ENCODE data around the gene ACSL4. TPM values are rescaled to one million over a fixed set of nuclear protein-coding genes. Genes with fewer than 3 reads are reported as not detected.

Gene ACSL4
- 10 to 100 TPM; 53.4 to 97.7 TPM for total RNA-seq
- 10 to 100 TPM; 34.1 to 71.1 TPM for polyA plus RNA-seq
- long read RNA-seq, donor 1: 0 reads
- long read RNA-seq, donor 2, partial matches to known transcripts: 0 of 1 reads
- long read RNA-seq, donor 2, other reads (novel, unspliced or antisense): 0 of 1 reads
- long read RNA-seq, donor 3: 0 reads
- long read RNA-seq, donor 4: 0 reads
- long read RNA-seq, donor 5, full-length matches to known transcripts: 4 of 4 reads
- long read RNA-seq, donor 5, partial matches to known transcripts: 0 of 4 reads
- long read RNA-seq, donor 5, other reads (novel, unspliced or antisense): 0 of 4 reads

- Histone ChIP-seq H3K36me3 (ENCODE audit: control insufficient read depth in 4 of 4, insufficient read depth in 4 of 4, low read length in 4 of 4) (no peaks in the 10 kb centered on the region), H3K4me1 (ENCODE audit: control insufficient read depth in 5 of 5, insufficient read depth in 5 of 5, low read length in 5 of 5) (no peaks in the 10 kb centered on the region), H3K27ac (ENCODE audit: low read depth in 1 of 2, low read length in 1 of 2) (peak within 1 kb of the TSS; percentile 89 to 91), H3K4me3 (peak within 1 kb of the TSS; percentile 53), H3K27me3 (ENCODE audit: control insufficient read depth in 3 of 3, insufficient read depth in 3 of 3, low read length in 2 of 3) (peaks cover 0 to 21% (median 3%) of the 10 kb centered on the region in 3 donors), H3K9me3 (ENCODE audit: control insufficient read depth in 4 of 4, insufficient read depth in 3 of 4, low read length in 3 of 4) (no peaks in the 10 kb centered on the region), H3K9ac (ENCODE audit: insufficient read depth in 1 of 2, low read length in 2 of 2) (peak within 1 kb of the TSS; percentile 42 to 66)
- WGBS, 2 donors: 0 to 37% methylated on average over 18 to 89 of the region's 89 CpGs
- DNase-seq: peak; percentile 85 to 94 (median 89)
- ATAC-seq (ENCODE audit: insufficient read depth, low FRiP score): peak; percentile 96
- no peak for TF ChIP-seq CTCF (IDR thresholded peaks at IDR 0.05; ENCODE audit: control extremely low read depth, extremely low read depth)
These were observed at the start of gene ACSL4 for GRCh38 chrX:109732807-109733612. ACSL4 (minus strand) TSS chrX:109733257; CDS start chrX:109683363, 49,894 bp downstream.

- Histone ChIP-seq H3K4me1 (ENCODE audit: control insufficient read depth in 5 of 5, insufficient read depth in 5 of 5, low read length in 5 of 5) (no peaks in the 10 kb centered on the region), H3K36me3 (ENCODE audit: control insufficient read depth in 4 of 4, insufficient read depth in 4 of 4, low read length in 4 of 4) (no peaks in the 10 kb centered on the region), H3K27me3 (ENCODE audit: control insufficient read depth in 3 of 3, insufficient read depth in 3 of 3, low read length in 2 of 3) (peaks cover 0 to 28% (median 7%) of the 10 kb centered on the region in 3 donors), H3K9me3 (ENCODE audit: control insufficient read depth in 4 of 4, insufficient read depth in 3 of 4, low read length in 3 of 4) (no peaks in the 10 kb centered on the region), H3K9ac (ENCODE audit: insufficient read depth in 1 of 2, low read length in 2 of 2) (no peak overlapping the region), H3K4me3 (no peak overlapping the region), H3K27ac (ENCODE audit: low read depth in 1 of 2, low read length in 1 of 2) (no peak overlapping the region)
- WGBS, 2 donors: 81 to 90% methylated on average over 4 of the region's 4 CpGs
- DNase-seq: no peak
- TF ChIP-seq CTCF (IDR thresholded peaks at IDR 0.05; ENCODE audit: control extremely low read depth, extremely low read depth): no peak
- ATAC-seq (ENCODE audit: insufficient read depth, low FRiP score): no peak
These were observed 44.7 kb upstream of the ACSL4 start for GRCh38 chrX:109777749-109778148.

GRCh38 chrX:109776986-109777385 is 43.9 kb upstream of the ACSL4 start:
- no peak overlapping the region for H3K9ac ChIP-seq (ENCODE audit: insufficient read depth in 1 of 2, low read length in 2 of 2)
- H3K4me1 ChIP-seq (ENCODE audit: control insufficient read depth in 5 of 5, insufficient read depth in 5 of 5, low read length in 5 of 5): no peaks in the 10 kb centered on the region
- DNase-seq: no peak
- TF ChIP-seq CTCF (IDR thresholded peaks at IDR 0.05; ENCODE audit: control extremely low read depth, extremely low read depth): no peak
- H3K9me3 ChIP-seq (ENCODE audit: control insufficient read depth in 4 of 4, insufficient read depth in 3 of 4, low read length in 3 of 4): no peaks in the 10 kb centered on the region
- no peak overlapping the region for H3K4me3 ChIP-seq
- WGBS, 2 donors: 77 to 97% methylated on average over 4 of the region's 4 CpGs
- H3K36me3 ChIP-seq (ENCODE audit: control insufficient read depth in 4 of 4, insufficient read depth in 4 of 4, low read length in 4 of 4): no peaks in the 10 kb centered on the region
- no peak overlapping the region for H3K27ac ChIP-seq (ENCODE audit: low read depth in 1 of 2, low read length in 1 of 2)
- peaks cover 0 to 24% (median 5%) of the 10 kb centered on the region in 3 donors for H3K27me3 ChIP-seq (ENCODE audit: control insufficient read depth in 3 of 3, insufficient read depth in 3 of 3, low read length in 2 of 3)
- ATAC-seq (ENCODE audit: insufficient read depth, low FRiP score): no peak

Measured in lung (tissue), 16 donors.